Calu3 (cell line): Measurements from ENCODE around the gene SDE2. TPM values are rescaled to one million over a fixed set of nuclear protein-coding genes. Genes with fewer than 3 reads are reported as not detected.

Source experiments
- BruUV-seq: library from RNA; stranded (reverse); fragments of 400-500 nt; replicated peaks from 2 replicates; lab custom pipeline; 2021; lab: Mats Ljungman, UMichigan
- CTCF ChIA-PET: fragments of 300-600 bp; sonication (Branson Sonifier 250); formaldehyde crosslinking; loops from one replicate; lab custom pipeline; 2022; ENCODE audit warnings: antibody characterized with exemption; lab: Charles Lee
- DNase-seq: peaks from one replicate; pipeline ENCODE4 v3.0.0; 2022
- H3K27ac Mint-ChIP-seq: one replicate; pipeline ENCODE4 v1.8.0; 2022; ENCODE audit warnings: mixed read lengths; ENCODE audit not compliant: unreplicated experiment
- H3K27me3 Mint-ChIP-seq: one replicate; pipeline ENCODE4 v1.8.0; 2022; ENCODE audit warnings: mixed read lengths; ENCODE audit not compliant: unreplicated experiment
- H3K36me3 Mint-ChIP-seq: one replicate; pipeline ENCODE4 v1.8.0; 2022; ENCODE audit warnings: mild to moderate bottlenecking, moderate library complexity, mixed read lengths; ENCODE audit not compliant: insufficient read depth, unreplicated experiment
- H3K4me1 Mint-ChIP-seq: one replicate; pipeline ENCODE4 v1.8.0; 2022; ENCODE audit warnings: mild to moderate bottlenecking, low read depth, mixed read lengths; ENCODE audit not compliant: unreplicated experiment
- H3K4me3 Mint-ChIP-seq: one replicate; pipeline ENCODE4 v1.8.0; 2022; ENCODE audit warnings: mild to moderate bottlenecking, low read depth, moderate library complexity, mixed read lengths; ENCODE audit not compliant: unreplicated experiment
- H3K9me3 Mint-ChIP-seq: one replicate; pipeline ENCODE4 v1.8.0; 2022; ENCODE audit warnings: low read depth, mixed read lengths; ENCODE audit not compliant: unreplicated experiment
- intact Hi-C: fragments of 100-400 bp; cut with micrococcal nuclease; formaldehyde crosslinking; loops from one replicate; pipeline ENCODE4 v1.10.0; 2022; ENCODE audit not compliant: unreplicated experiment
- total RNA-seq: library from RNA; stranded (reverse); gene quantifications from 2 replicates; pipeline ENCODE4 v1.2.3, GENCODE V29; 2022
- TF ChIP-seq, protein P1 (sequence below): fragments of 200-600 bp; IDR thresholded peaks from one replicate; pipeline ENCODE4 v1.8.0; 2022; ENCODE audit warnings: antibody characterized with exemption; ENCODE audit not compliant: unreplicated experiment

Gene SDE2
- total RNA-seq, 1 experiment from 2014 or later = 26.2 TPM

DNA sequence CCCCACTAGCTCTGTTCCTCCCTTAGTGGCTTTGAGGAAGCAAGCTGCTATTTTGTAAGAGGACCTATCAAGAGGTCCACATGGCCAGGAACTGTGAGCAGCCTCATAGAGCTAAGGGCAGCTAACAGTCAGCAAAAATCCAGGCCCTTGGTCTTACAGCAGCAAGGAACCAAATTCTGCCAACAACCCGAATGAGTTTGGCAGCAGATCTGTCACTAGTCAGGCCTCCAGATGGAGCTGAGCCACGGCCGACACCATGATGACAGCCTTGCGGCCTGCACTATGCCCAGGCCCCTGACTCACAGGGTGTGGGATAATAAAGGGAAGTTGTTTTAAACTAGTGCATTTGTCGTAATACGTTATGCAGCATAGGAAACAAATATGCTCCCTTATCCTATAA lies 35.3 kb upstream of the SDE2 start:
- intact Hi-C loops = no loop called here
- Mint-ChIP-seq H3K4me1 (no peaks in the 10 kb centered on the region), H3K9me3 (no peaks in the 10 kb centered on the region), H3K27me3 (no peaks in the 10 kb centered on the region), H3K36me3 (no peaks in the 10 kb centered on the region), H3K27ac (no peak overlapping the region), H3K4me3 (no peak overlapping the region)
- DNase-seq = no peak
- TF ChIP-seq, protein P1, sequence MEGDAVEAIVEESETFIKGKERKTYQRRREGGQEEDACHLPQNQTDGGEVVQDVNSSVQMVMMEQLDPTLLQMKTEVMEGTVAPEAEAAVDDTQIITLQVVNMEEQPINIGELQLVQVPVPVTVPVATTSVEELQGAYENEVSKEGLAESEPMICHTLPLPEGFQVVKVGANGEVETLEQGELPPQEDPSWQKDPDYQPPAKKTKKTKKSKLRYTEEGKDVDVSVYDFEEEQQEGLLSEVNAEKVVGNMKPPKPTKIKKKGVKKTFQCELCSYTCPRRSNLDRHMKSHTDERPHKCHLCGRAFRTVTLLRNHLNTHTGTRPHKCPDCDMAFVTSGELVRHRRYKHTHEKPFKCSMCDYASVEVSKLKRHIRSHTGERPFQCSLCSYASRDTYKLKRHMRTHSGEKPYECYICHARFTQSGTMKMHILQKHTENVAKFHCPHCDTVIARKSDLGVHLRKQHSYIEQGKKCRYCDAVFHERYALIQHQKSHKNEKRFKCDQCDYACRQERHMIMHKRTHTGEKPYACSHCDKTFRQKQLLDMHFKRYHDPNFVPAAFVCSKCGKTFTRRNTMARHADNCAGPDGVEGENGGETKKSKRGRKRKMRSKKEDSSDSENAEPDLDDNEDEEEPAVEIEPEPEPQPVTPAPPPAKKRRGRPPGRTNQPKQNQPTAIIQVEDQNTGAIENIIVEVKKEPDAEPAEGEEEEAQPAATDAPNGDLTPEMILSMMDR = no peak
- CTCF ChIA-PET = interaction anchor here (0.7 to 1.2 kb wide), 3 partner anchors 16 to 177 kb away, joined by 3 read pairs; partner anchors contain the start of gene H3-3A
- BruUV-seq = no TSS peak

DNA sequence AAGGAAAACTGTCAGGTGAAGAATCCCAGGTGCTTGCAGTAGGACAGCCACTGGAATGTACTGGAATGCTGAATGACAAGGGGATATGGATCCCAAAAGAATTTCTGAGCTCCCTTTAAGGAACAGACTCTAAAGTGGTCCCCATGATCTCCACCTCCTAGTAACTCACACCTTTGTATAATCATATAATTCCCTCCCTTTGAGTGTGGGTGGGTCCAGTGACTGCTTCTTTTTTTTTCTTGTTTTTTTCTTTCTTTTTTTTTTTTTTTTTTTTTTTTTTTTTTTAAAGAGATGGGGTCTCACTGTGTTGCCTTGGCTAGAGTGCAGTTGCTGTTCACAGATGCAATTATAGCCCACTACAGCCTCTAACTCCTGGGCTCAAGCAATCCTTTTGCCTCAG lies 34.8 kb upstream of the SDE2 start:
- TF ChIP-seq, protein P1 = no peak
- CTCF ChIA-PET = interaction anchor here (1.2 kb wide), 2 partner anchors 16 to 28 kb away, joined by 3 read pairs; partner anchors contain the start of gene H3-3A

DNA sequence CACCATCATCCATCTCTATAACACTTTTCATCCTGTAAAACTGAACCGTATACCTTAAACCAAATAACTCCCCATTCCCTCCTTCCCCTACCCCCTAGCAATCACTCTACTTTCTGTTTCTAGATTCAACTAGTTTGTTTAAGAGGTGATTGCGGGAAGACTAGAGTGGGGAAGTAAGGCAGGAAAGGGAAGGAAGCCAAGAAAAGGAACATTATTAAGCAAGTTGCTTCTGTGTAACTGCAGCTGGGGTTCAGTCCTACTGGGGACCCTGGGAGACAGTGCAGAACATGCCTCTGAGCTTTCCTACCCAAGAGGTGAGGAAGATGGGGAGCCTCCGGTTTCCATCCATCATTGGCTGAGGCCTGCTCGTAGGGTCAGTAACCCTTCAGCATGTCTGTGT lies 34.4 kb upstream of the SDE2 start:
- Mint-ChIP-seq H3K27ac (no peak overlapping the region), H3K36me3 (no peaks in the 10 kb centered on the region), H3K4me1 (no peaks in the 10 kb centered on the region), H3K4me3 (no peak overlapping the region), H3K27me3 (no peaks in the 10 kb centered on the region), H3K9me3 (no peaks in the 10 kb centered on the region)
- TF ChIP-seq, protein P1 = no peak
- CTCF ChIA-PET = interaction anchor here (1.2 kb wide), 1 partner anchor 28 kb away, joined by 3 read pairs; the partner anchor contains the start of gene H3-3A
- no peak for DNase-seq
- intact Hi-C loops = no loop called here
- BruUV-seq = no TSS peak

More for the DNA sequence above, 34.8 kb upstream of the SDE2 start:
- Mint-ChIP-seq H3K9me3 (no peaks in the 10 kb centered on the region), H3K27me3 (no peaks in the 10 kb centered on the region), H3K4me3 (no peak overlapping the region), H3K4me1 (no peaks in the 10 kb centered on the region), H3K27ac (no peak overlapping the region), H3K36me3 (no peaks in the 10 kb centered on the region)
- BruUV-seq = no TSS peak
- intact Hi-C loops = no loop called here
- no peak for DNase-seq

DNA sequence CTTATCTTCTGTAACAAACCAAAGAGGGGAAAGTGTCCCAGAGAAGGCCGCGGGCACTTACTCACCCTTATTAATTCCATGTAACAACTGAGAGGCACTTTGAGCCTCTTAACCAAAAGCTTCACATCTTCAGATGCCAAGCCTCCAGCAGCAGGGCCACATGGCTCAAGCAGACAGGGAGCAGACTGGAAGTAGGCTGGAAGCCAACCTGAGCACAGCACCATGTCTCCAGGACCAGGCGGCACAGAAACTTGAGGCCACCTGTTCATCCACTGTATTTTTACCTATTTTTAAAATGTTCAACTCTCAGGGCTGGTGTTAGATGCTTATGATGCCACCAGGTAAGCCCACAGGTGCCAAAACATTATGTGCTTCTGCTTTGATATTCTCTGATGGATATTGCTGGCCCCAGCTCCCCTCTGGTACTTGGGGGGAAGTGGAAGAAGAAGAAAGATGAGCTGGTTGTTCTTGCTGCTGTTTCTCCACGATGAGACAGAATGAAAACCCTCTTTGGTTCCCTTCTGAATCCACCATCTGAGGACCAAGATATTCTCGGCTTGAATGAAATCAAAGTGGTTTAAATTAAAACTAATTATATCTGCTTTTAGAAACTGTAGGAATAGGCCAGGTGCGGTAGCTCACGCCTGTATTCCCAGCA lies 30.6 kb upstream of the SDE2 start:
- intact Hi-C loops = no loop called here
- BruUV-seq = no TSS peak
- H3K27me3 Mint-ChIP-seq = no peaks in the 10 kb centered on the region
- CTCF ChIA-PET = interaction anchor here (0.6 kb wide), 1 partner anchor 48 kb away, joined by 3 read pairs; no protein-coding TSS in a partner anchor
- no peak for DNase-seq
- H3K36me3 Mint-ChIP-seq = no peaks in the 10 kb centered on the region
- H3K9me3 Mint-ChIP-seq = no peaks in the 10 kb centered on the region
- H3K27ac Mint-ChIP-seq = no peak overlapping the region
- TF ChIP-seq, protein P1 = no peak
- no peak overlapping the region for H3K4me3 Mint-ChIP-seq
- H3K4me1 Mint-ChIP-seq = no peaks in the 10 kb centered on the region
